ENCODE data around the gene SPAG9.
"Not testable (repeated sequence)": the region's sequence is repeated elsewhere in the genome, so short reads cannot be mapped to it uniquely, and the experiment has no call there.

The SPAG9 gene

DNA sequence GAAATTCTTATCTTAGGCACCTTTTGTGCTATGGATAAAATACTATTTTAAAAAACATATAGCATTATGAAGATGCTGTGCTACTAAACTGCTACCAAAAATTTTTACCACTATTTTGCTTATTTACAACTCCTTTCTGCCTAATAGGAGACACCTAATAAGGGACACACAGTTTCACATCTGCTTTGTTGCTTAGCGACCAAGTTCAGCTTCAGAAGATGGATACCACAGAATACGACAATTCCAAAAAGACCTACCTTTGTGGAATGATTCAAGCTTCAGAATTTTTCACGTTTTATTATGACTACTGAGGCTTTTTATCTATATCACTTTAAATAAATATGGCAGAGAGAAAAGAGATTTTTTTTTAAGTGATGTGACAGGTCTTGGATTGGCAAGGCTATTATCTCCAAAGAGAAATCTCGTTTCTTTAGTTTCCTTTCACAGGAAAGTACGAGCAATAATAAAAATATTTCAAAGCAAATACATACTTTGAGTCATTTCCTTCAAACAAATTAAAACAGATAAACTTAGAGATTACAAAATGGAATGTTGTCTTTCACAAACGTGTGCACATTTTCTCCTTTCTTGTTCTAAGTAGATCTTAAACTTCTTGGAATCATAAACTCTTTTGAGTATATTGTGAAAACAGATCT, 35.4 kb downstream of the SPAG9 start:
- DNase-seq (ENCODE audit: low read depth in 2 of 2): no peak

DNA sequence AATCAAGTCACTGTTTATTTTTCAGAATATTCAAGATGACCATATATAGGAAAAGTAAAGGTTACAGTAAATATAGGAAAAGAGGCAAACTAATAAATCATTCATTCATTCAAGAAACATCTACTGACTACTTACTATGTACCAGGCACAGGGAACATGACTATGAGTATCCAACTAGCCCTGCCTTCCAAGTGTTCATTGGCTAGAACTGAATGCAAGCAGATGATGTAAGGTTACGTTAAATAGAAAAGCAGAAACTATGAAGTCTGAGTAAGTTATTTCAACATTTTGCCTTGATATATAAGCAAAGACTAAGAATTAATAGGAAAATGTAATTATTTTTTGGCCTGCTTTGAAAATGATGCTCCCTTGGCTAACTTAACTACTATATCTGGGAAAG, 36.7 kb downstream of the SPAG9 start:
- DNase-seq (ENCODE audit: low read depth in 2 of 2): no peak

DNA sequence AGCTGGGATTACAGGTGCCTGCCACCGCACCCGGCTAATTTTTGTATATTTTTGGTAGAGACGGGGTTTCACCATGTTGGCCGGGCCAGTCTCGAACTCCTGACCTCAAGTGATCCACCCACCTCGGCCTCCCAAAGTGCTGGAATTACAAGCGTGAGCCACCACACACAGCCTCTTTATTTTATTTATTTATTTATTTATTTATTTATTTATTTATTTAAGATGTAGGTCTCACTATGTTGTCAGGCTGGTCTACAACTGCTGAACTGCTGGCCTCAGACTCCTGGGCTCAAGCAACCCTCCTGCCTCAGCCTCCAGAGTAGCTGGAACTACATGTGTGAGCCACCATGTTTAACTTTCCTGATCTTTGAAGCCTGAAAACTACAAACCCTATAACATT, 37.3 kb downstream of the SPAG9 start:
- not testable (repeated sequence) for DNase-seq (ENCODE audit: low read depth in 2 of 2)

DNA sequence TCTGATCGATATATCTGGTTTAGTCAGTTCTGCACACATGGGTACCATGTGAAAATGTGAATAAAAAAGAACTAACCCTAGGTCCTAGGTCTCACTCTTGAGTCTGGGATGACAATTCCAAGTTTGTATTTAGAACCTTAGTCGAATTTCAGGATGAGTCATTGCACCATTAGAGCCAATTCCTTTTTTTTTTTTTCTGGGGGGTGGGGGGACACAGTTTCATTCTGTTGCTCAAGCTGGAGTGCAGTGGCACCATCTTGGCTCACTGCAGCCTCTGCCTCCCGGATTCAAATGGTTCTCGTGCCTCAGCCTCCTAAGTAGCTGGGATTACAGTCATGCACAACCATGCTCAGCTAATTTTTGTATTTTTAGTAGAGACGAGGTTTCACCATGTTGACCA, 41.6 kb downstream of the SPAG9 start:
- no peak for DNase-seq (ENCODE audit: low read depth in 2 of 2)

DNA sequence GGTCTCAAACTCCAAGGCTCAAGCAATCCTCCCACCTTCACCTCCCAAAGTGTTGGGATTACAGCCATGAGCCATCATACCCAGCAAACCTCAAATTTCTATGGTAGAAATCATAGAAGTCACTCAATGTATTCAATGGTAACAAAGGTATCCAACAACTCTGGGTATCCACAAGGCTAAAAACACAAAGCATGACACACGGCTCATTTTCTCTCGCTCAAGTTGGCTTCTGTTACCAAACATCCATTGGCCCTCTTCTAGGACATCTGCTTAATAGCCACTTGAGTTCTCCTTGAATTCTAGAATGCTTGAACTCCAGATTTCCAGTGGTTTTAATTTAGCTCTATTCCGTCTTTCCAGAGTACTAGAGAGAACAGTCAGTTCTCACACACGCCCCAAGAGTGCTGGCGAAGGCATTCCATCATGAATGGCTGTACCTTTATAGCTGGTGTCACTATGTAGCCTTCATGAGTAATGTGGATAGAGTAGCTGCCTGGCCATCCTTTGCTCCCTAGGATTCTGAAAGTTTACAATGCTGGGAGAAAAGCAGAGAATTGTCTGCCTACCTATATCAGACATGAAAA, 42.6 kb downstream of the SPAG9 start:
- no peak for DNase-seq (ENCODE audit: low read depth in 2 of 2)

DNA sequence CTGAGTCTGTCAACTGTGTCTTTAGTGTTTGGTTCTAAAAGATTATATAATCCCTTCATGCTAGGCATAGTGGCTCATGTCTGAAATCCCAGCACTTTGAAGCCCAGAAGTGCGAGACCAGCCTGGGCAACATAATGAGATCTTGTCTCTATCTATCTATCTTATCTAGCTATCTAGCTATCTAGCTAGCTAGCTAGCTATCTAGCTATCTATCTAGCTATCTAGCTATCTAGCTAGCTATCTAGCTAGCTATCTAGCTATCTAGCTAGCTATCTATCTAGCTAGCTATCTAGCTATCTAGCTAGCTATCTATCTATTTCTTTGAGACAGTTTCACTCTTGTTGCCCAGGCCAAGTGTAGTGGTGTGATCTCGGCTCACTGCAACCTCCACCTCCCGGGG, 43.8 kb downstream of the SPAG9 start:
- DNase-seq (ENCODE audit: low read depth in 2 of 2): no peak

DNA sequence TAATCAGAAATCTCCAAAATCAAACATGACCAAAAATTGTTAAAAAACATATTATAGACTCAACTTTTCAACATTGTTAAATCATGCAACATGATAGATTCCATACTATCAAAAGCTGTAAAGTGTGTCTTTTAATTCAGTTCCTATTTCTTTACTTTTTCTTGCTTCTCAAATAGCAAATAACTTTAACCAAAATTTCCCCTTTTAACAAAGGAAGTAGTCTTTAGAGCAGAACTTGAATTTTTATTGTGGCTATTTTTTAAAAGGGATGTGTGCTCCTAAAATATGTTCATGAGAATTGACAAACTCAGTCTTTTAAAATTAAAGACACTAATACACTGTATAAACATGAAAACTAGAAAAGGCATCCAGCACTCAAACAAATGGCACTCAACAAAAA, 49.1 kb downstream of the SPAG9 start:
- DNase-seq (ENCODE audit: low read depth in 2 of 2): no peak

DNA sequence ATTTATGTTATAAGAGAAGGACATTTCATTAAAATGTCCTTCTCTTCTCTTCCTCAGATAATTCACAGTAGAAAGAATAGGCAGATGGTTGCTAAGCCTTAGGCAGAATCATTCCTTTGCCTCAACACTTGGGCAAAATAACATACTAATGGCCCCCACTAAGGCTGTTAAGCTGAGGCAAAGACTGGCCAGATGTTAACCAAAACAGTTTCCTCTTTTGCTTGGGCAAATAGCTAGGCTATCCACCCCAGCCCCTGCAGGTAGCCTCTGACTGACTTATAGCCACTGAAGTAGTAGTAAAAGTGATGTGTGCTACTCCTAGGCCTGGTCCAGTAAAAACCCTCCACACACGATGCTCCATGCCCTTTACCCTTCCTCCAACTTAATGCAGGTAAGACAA, 55.2 kb downstream of the SPAG9 start:
- no peak for DNase-seq (ENCODE audit: low read depth in 2 of 2)

DNA sequence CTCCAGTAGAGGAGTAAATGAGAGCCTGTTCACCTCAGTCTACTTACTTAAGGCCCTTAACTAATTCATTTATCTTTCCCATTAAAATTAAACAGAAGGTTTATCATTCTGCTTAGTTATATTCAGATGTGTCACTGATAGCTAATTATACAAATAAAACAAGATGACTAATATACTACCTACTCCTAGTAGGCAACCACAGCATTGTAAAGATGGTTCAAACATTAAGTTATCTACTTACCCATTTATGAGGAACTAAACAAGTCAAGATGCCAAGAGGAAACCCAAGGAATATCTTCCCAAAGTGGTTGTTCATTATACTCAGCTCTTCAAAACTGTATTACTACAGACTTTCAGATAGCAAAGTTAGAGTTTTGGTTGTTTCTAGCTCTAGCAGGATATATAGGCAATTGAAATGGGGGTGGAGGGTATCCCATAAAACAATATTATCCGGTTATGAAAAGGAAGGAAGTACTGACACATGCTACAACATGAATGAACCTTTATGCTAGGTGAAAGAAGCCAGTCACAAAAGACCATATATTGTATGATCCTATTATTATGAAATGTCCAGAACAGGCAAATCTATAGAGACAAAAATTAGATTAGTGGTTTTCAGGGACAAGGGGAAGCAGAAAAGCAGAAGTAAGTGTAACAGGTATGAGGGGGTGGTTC, 56.5 kb downstream of the SPAG9 start:
- no peak for DNase-seq (ENCODE audit: low read depth in 2 of 2)

DNA sequence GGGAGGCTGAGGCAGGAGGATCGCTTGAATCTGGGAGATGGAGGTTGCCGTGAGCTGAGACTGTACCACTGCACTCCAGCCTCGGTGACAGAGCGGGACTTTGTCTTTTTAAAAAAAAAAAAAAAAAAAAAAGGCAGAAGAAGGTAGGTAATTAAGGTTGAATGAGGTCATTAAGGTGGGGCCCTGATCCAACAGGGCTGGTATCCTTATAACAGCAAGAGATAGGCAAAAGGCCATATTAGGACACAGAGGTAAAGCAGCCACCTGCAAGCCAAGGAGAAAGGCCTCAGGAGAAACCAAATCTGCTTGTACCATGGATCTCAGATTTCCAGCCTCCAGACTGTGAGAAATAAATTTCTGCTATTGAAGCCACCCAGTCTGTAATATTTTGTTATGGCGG, 60.3 kb downstream of the SPAG9 start:
- no peak for DNase-seq (ENCODE audit: low read depth in 2 of 2)

DNA sequence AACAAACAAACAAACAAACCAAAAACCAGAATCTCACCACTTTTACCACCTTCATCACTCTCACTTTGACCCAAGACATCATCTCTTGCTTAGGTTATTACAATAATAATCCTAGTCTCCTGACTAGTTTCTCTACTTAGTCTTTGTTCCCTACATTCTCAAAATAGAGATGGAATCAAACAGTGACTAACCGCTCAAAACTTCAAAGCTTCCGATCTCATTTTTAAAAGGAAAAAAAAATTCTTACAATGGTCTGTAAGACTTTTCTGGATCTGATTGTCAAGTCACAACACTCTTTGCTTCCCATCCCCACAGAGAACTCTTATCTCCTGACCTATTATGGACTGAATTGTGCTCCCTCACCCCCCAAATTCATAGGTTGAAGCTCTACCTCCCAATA, 60.9 kb downstream of the SPAG9 start:
- no peak for DNase-seq (ENCODE audit: low read depth in 2 of 2)

DNA sequence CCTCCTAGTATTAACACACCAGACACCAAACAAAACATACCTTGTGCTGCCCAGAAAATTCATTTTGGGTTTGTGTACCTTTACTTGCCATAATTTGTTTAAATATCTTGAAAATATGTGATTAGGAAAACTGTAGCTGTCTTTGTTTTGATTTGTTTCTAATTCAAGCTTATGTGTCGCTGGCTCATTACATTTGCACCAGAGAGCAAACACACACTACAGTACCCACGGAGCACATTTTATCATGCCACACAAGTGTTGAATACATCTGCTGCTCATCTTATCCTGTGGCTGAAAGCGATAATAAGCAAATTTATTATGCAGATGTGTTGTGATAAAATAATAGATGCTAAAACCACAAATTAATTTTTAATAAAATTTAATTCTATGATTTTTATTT, 63.1 kb downstream of the SPAG9 start:
- DNase-seq (ENCODE audit: low read depth in 2 of 2): no peak

DNA sequence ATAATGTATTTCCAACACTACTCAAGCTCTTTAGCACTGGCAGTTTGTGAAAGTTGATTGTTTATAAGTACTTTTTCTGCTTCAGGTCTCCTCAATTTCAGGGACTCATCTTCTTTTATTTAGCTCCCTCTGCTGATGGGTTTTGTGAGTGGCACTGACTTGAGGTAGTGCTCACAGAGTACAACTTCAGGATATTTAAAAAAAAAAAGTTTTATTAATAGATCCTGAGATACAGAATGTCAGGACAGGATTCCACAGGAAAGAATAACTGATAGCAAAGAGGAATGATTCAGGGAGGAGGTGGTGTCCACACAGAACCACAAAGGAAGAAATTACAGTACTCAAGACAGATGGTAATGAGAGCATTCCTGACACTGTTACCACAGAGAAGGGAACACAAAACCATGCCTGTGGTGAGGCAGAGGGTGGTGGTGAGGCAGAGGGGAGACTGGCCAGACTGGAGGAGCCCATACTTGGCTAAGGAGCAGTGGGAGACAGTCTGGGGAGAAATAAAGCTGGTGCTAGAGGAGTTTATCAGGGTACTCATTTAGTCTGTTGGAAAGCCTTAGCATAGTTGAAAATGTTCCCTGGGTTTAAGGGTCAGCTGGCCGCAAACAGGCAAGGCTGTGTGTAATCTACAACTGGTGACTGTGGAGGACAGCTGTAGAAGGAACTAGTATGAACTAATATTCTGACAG, 63.7 kb downstream of the SPAG9 start:
- no peak for DNase-seq (ENCODE audit: low read depth in 2 of 2)

DNA sequence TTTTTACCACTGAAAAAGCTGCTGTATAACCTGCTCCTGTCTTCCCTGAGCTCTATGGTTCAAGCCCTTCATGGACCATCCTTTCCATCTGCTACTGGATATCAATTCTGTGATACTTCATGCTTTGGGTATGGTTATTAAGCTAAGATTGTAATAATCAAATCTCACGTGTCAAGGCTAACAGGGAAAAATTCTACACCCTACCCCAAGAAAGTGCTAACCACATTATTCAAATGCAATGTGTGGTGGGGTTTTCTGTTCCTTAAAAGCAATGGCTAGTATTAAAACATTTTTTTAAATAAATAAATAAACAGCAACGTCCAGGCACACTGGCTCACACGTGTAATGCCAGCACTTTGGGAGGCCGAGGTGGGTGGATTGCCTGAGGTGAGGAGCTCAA, 65.9 kb downstream of the SPAG9 start:
- DNase-seq (ENCODE audit: low read depth in 2 of 2): no peak

DNA sequence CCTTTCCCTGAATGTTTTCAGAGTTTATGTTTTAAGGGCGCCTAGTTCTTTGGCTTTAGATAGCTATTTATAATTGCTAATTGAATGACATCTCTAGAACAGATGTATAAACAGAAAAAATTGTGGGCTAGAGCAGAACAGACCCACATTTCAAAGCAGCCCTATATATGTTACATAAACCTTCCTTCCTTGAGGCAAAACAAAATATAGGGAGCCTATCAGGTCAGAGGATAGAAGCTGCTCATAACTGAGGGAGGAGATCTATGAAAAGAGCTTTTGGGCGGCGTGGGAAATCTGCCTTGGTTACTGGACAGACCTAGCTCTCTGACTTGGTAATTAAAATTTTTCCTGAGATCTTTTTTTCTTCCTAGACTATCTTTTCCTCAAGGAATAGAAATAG, 68.4 kb downstream of the SPAG9 start:
- no peak for DNase-seq (ENCODE audit: low read depth in 2 of 2)

DNA sequence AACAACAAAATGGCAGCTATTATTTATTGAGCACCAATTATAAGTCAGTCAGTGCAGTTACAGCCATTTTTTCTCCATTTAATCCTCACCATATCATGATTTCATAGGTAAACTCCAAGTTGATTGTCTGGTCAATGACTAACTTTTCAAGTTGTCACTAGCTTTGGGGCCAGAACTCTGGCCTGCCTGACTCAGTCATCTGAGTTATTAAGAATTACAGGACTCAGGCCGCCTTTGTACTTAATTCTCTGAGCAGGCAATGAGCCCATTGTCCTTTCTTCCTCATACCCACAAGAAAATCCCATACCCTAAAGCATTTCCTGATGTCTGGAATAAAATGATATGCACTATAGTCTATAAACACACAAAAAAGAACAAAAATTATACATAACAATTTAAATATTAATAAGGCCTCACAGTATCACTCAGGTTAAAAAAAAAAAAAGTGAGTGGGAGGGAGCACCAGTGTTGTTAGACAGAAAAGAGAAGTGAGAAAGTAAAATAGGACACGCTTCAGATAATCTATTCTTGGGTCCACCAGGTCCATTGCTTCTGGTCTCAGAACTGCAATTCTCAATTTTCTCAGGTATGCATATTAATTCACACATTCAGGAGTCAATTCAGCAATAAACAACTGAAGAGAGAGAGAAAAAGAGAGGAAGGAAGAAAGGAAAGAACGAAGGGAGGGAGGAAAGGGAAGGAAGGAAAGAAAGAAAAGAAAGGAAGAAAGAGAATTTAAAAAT, 70.2 kb downstream of the SPAG9 start:
- no peak for DNase-seq (ENCODE audit: low read depth in 2 of 2)

DNA sequence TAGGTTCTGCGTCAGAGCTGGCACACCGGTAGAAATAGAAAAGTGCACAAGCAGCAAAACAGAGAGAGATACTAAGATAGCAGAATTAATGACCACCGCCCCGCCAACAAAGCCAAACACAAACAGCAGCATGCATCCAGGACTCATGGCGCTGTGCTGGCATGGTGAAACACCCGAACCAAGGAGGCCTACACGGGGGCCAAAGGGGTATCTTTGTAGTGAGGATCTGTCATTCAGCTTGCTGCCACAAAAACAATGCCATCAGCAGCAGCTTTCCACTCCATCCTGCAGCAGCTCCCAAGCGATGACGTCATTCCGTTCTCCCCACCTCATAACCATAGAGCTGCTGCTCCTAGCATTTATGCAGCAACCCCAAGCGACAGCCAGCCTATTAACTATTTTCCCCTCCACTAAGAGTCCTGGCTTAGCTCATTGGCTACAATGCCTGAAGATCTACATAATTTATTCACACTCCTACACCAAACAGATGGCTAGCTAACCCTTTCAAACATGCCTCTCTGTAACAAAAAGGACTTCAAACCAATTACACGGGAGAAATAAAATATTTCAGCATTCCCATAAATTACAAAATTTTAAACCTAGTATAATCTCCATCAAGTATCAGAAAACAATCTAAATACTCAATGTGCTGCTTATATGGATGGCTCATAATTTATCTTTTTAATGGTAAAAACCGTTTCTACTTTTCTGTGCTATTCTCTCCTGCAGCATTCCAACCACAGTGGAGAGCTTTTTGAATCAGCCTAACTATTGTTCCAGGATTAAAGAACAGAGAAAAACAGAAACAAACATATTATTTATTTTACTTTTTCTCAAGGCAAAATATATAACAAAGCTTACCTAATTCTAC, 73.9 kb downstream of the SPAG9 start:
- no peak for DNase-seq (ENCODE audit: low read depth in 2 of 2)

DNA sequence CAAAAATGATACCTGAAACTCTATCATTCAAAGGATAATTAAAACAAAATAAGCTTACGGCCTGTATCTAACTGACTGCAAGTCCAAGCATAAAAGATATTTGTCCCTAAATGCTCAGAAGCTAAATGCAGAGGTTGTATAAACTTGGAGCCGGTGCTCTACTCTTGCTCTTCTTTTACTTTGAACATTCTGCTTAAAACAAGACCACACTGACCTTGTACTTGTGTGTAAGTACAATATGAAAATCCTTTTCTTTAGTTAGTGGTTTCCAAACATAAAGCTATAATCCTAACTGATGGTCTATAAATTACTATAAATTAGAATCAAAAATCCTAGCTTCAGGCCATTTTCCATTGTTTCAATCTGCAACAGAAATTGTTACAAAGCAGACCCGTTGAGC, 74.6 kb downstream of the SPAG9 start:
- DNase-seq (ENCODE audit: low read depth in 2 of 2): no peak

DNA sequence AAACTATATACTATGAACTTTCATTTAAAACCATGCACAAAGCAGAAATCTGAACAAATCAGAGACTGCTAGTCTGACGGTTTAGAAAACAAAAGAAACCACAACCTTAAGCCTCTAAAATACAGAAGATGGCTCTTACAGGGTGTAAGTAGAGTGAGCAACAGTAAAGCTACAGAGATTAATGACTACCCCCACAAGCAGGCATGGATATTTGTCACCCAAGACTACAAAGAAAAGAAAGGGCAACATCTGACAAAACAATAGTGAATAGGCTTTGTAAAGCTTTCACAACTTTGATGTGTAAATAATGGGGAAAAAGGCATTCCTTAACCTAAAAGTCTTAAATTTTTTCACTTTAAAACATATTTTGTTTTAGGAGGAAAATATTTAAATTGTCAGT, 75.0 kb downstream of the SPAG9 start:
- no peak for DNase-seq (ENCODE audit: low read depth in 2 of 2)

DNA sequence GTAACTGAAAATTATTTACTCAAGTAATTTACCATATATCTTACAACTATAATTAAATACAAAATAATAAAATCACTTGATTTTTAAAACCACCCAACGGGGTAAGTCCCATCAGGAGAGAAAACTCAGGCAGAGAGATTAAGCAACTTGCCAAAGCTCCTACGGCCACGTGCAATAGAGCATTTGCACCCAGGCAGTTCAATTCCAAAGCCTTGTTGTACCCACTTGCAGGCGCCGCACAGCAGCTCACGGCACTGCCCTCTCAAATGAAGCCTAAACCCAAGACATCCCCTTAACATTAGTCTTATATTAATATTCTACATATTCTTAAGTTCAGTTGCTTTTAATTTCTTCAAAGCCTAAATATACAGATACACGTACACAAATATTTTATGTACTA, 75.7 kb downstream of the SPAG9 start:
- no peak for DNase-seq (ENCODE audit: low read depth in 2 of 2)

DNA sequence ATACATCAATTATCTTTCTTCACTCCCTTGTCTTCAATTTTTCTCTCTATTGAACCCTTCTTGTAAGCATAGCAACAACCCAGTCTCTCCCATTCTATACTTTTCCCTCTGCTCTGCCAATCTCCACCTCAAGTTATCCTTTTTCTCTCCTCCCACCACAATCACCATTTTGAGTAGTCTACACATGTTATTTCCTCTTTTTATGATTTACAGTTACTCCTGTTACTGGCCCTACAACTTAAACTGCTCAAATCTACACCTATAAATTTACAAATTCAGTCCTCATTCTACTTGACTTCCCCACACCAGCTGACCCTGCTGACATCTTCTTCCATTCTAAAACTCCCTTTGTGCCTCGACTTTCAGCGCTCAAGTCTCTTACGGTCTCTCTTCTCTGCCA, 84.6 kb downstream of the SPAG9 start:
- DNase-seq (ENCODE audit: low read depth in 2 of 2): no peak
